Dermis blood vessel endothelial cell (primary cell): ENCODE measurements around the gene P4HA2. TPM values are rescaled to one million over a fixed set of nuclear protein-coding genes. Genes with fewer than 3 reads are reported as not detected.

Source experiments
- DNase-seq: peaks from one replicate; pipeline ENCODE4 v3.0.0; 2010
- total RNA-seq: library from RNA; depleted of rRNA; stranded (reverse); fragments of >200 nt; gene quantifications from 2 replicates; pipeline ENCODE4 v1.2.3, GENCODE V29; 2014

The P4HA2 gene
- total RNA-seq, 1 donor from 2014 or later: 62.8 TPM

DNA sequence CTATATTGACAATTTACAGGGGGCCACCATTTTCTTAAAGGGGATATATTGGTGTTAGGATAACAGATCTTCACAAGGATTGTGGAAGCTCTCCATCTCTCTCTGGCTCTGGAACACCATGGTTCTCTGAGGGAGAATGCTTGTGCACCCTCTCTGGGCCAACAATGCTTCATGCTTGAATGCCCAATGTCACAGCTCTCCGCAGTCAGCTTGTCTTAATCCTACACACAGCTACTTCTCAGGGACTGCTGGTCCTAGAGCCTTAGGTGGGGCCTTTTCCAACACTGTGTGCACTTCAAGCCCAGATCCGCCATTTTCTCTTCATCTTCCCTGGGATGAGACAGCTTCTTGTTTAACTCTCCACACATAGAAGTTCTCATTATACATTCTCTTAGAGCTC is 22.9 kb upstream of the P4HA2 start:
- no peak for DNase-seq

DNA sequence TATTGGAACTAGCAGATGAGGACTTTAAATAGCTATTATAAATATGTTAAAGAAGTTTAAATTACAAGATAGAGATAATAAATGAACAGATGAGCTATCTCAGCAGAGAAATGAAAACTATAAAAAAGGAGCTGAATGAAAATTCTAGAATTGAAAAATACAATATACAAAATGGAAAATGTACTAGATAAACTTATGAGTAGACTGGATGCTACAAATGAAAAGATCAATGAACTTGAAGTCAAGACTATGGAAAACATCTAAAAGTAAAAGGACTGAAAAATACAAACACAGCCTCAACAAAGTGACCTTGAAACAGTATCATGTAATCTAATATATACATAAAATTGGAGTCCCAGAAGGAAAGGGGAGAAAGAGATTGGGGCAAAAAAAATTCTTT is 19.2 kb upstream of the P4HA2 start:
- no peak for DNase-seq

DNA sequence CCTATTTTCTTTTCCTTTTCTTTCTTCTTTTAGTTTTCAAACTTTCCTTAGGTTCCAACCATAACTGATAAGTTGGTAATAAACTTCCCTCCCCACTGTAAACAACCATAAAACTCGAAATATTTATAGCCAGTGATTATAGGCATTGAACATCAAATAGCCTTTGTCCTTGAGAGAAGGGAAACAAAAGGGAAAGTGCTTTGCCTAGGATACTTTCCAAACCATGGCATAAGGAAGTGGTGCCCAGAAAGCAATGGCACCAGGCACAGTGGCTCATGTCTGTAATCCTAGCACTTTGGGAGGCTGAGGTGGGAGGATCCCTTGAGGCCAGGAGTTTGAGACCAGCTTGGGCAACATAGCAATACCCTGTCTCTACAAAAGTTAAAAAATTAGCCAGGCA is 17.9 kb upstream of the P4HA2 start:
- DNase-seq: no peak

DNA sequence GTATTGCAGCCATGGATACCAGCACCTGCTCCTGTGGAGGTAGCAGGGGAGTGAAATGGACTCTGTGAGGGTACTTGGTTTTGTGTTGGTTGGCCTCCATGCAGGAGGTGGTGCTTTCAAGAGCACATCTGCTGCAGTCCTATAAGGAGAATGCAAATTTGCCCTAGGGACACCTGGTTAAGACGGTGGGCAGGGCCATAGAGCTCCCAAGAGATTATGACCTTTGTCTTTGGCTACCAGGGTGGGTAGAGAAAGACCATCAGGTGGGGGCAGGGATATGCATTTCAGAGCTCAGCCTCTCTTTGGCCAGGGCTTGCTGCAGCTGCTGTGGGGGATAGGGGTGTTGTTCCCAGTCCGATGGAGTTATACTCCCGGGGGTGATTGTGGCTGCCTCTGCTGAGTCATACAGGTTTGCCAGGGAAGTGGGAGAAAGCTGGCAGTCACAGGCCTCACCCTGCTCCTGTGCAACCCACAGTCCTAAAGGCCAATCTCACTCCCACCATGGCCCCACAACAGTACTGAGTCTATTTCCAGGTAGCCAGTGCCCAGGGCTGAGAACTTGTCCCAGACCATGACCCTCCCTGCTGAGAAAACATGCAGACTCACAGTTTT is 15.8 kb upstream of the P4HA2 start:
- DNase-seq: no peak

DNA sequence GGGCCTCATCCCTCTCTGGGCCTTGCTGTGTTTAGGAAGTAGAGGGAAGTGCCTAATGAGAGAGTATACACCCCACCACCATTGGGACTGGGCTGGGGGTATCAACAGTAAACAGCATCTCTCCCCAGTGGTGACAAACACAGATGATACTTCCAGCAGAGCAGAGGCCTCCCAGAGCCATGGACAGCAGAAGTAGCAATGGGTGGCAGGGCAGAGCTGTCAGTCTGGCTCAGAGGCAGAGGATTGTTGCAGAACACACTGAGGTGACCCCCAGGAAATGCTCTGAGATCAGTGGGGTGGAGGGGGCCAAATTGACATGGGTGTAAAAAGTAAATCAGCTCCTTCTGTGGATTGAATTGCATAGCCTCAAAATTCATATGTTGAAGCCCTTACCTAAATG is 12.1 kb upstream of the P4HA2 start:
- no peak for DNase-seq

DNA sequence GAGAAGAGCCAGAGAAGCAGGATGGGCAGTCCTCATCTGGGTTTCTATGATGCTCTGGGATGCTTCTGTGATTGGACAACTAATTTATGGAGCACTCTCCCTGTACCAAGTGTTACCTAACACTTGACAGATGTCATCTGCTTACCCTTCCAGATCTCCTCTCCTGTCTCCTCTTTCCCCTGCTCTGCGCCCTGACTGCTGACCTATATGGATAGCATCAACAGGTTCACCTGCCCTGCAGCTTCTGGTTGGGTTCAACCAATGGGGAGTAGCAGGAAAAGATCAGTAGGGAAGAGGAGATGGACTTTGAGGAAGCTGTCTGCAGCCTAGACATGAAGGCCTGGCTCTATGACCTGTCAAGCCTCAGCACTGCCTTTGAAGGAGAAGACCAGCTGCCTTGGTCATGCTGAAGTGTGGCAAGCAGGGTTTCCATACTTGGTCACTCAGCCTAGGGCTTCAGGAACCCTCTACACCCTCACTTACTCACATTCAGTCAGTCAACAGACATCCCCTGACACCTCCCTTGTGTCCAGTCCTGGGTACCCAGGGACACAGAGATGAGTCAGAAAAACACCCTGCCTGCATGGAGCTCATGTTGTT is 11.3 kb upstream of the P4HA2 start:
- no peak for DNase-seq

DNA sequence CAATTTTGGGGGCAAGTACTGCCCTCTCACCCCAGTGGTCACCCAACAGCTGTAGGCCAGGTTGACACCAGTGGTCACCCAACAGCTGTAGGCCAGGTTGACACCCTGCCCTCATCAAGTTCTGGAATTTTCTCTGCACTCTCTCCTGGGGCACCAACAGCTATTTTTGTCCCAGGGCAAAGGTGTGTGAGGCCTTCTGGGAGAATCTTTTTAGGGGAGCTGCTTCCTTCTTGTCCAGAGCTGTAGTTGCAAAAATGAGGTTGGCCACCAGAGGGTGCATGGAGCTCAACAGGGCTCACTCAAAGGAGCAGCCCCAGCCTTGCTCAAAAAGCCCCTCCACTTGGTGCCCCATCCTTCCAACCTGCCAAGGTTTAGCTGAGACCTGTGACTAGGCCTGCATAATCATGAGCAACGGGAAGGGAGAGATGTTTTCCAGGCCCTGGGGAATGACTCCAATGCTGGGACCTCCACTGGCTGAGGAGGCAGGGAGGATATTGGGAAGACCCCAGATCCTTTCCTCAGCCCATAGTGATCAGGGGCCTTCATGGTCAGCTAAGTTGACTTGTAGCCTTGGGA is 10.6 kb upstream of the P4HA2 start:
- DNase-seq: peak; percentile 85

DNA sequence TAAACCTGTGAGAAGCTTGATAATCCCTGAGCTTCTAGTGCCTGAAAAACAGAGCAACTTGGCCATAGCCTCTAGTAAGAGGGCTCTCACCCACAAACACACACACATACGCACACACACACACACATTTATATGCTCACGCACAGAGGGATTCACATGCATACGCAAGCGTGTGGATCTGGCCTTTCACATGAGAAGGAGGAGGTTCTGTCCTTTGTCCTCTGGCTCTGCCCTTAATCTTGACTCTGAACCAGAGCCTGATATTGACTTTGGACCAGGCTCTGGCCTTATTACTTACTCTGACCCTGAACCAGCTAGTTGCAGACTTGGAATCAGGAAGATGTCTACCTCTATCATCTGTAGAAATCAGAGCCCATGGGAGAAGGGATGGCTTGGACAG is 10.0 kb upstream of the P4HA2 start:
- DNase-seq: no peak

DNA sequence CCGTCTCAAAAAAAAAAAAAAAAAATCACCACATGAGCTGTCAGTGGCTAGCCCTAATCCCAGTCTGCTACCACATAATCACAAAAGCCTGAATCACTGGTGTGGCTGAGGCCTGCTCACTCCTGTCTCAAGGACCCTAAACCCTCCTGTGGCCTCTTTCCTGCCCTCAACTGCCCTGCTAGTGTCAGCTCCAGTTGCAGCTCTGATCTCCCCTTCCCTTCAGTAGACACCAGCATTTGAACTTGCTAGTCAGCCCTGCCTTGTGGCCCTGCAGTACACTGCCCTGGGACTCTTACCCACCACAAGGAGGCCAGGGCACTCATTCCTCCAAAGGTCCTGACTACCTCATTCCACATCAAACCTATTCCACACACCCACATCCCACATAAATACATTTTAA is 9.5 kb upstream of the P4HA2 start:
- DNase-seq: no peak

DNA sequence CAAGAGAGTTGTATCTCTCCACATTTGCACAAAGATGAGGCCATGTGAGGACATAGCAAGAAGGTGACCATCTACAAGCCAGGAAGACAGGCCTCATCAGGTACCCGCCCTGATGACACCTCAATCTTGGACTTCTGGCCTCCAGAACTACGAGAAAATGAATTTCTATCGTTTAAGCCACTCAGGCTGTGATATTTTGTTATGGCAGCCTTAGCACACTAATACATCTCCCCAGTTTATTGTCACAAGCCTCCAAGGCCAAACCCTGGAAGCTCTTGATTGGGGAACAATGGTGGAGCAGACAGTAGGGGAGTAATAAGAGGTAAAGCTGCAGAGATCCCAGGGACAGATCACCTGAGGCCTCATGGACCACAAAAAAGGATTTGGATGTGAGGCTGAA is 7.7 kb upstream of the P4HA2 start:
- no peak for DNase-seq

DNA sequence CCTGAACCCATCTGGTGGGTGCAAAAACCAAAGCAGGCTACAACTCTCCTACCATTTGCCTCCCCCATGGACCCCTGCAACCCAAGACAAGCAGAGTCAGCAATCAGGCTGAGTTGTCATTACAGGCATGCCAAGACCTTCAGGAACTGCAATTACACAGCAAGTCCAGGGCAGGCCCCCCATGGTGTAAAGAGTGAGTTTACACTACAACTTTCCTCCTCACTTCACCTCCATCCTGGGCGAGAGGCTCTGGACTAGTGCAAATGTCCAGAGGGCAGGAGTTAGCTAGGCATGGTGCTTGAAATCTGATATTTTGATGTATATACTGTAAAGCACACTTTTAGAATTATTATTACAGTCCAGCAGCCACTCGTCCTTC is 7.0 kb upstream of the P4HA2 start:
- no peak for DNase-seq

DNA sequence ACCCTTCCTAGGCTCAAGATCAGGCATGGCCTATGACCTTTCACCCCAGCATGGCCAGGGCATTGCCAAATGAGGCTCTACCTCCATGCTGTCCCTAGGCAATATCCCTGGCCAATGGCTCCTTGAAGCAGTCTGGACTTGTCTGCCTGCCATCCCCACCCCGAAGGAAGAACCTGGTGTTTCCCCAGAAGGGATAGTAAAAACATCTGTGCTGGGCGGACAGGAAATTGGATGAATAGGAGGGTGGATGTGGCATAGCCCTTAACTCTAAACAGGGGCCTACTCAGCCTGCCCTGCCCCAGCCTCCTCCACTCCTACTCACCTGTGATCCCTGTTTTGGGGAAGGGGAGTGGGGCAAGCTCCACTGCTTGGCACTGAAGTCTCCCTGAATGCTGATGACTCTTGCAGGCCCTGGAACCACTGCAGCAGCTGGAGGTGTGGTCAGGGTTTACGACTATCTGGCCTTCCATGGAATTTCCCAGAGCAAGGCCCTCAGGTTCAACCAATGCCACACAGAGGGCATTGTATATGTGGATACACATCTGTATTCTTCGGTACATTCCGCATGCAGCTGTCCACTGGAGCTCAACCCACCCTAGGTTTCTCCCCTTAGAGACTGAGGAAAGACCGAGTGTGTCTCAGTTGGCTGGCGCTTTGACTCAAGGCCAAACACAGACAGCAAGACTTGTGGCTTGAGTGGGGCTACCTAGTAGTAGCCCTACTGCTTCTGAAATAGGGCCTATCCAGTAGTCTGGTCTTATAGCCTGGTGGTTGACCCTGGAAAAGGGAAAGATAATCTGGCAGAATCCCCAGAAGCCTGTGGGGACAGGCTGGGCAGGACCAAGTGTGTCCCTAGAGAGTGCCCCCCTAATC is 6.4 kb upstream of the P4HA2 start:
- DNase-seq: no peak

DNA sequence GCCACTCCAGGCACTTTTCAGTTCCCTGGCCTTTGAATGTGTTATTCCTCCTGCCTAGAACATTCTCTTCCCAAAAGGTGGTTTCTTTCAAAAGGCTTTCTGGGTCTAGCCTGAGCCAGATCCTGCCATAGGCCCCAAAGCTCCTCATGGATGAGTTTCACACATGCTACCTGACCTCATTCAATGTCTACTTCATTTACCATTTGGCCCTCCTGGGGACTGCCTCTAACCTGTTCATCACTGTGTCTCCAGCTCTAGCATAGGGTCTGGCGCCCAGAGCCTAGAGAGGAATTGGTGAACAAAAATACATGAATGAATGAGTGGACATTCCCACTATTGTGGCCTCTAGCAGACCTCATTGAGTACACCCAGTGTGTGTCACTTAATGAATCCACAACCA is 5.4 kb upstream of the P4HA2 start:
- no peak for DNase-seq

DNA sequence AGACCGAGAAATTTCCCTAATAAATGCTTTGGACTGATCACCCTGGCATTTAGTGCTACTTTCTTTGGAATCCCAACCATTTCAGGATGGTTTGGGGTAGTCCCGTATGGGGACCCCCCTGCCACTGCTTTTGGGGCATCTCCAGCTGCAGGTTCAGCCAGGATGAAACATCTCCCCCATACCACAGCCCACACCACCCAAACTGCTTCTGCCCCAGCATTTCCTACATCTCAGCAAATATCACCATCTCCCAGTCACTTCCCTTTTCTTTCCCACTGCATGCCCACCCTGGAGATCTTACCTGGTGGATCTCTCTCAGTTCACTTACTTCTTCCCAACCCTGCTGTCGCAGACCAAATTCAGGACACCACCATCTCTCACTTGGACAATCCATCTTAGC is 4.8 kb upstream of the P4HA2 start:
- no peak for DNase-seq

DNA sequence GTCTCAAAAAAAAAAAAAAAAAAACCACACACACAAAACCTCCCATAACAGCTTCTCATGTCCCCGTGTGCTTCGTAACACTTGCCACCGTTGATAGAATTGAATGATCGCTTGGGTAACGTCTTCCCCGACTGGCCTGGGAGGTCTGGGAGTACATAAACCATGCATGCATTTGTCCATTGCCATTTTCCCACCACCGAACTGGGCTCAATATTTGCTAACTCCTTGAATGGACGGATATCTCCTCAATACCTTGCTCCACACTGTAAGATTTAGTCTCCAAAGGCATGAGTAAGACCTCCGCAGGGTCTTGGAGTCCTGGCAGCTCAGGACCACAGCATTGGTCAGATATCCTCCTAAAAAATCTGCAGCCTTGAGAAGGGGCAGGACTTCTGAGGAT is 3.2 kb upstream of the P4HA2 start:
- no peak for DNase-seq

DNA sequence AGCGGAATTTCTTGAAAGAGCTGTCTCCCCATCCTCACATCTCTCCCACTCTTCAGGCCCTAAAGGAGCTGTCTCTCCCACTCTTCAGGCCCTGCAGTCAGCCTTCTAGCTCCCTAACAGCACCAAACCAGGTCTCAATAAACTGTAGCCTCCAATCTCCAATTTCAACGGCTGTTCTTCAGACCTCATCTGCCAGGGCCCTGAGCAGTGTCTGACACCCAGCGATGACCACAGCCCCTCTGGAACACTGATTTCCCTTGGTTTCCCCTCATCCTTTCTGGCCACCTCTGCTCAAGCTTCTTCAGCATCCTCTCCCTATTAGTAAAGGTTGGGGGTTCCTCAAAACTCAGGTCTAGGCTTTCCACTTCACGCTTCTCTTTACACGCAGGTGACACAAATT is 1.6 kb upstream of the P4HA2 start:
- no peak for DNase-seq

DNA sequence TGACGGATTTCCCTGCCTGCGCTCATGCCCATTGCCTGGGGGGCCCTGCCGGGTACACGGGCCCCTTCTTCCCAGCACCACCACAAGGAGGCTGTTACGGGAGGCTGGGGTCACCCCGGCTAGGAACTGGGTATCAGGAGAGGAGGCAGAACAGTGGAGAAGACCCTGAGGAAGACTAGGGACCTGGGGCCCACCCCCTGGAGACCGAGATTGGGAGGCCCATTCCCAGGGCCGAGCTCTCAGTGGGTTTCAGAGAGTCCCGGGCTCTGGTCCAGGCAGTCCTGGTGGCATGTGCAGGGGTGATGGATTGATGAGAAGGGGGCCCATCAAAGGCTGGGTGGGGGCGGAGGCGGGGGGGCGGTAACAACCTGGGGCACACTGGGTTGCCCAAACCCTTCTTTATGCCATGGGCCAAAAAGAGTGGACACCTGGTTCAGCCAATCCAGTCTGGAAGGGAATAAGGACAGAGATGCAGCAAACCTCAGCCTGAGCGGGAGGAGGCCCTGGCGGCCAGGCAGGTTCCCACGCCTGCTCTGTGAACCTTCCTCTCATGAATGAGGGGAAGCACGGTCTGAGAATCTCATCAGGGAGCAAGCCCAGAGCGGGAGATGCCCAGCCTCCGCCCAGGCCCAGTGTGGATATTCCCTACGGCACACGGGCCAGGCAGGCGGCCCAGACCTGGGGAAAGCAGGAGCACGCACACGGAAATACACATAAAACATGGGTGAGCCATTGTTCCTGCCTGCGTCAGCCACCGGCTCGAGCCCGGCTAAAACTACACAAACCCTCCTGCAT is 785 bp upstream of the P4HA2 start:
- no peak for DNase-seq

DNA sequence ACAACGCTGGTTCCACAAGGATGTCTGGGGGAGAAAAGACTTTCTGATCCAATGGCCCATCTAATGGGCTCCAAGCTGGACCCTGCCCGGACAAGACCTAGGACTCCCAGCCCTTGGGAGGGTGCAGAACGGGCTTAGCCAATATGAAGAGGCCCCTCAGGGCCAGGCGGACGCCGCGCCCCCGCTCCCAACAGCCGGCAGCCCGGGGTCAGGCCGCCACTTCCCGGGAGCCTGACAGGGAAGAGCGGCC is 493 bp downstream of the P4HA2 start:
- DNase-seq: no peak

DNA sequence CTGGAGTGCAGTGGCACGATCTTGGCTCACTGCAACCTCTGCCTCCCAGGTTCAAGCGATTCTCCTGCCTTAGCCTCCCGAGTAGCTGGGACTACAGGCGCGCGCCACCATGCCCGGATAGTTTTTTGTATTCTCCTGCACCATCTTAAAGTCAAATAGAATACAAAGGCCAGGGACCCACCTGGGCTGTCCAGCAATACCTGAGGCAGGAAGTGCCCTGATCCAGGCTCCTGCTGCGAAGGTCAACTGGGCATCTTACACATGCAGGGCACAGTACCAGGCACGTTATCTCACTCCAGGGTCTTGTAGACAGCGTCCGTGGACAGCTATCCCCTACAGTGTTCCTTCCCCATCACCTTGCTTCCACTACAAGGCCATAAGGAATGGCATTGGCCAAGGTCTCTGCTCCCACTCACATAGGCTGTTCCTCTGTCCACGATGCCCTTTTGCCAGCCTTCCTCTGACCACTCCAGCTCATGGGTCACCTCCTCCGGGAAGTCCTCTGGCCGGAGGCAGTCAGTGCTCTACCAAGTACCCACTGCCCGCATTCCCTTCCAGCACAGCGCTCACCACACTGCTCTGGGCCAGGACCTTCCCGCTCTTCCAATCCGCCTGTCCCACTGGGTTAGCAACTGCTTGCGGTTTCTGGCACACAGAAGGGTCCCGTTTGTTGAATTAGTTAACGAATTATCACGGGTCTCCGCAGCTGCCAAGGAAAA is 978 bp downstream of the P4HA2 start:
- no peak for DNase-seq

DNA sequence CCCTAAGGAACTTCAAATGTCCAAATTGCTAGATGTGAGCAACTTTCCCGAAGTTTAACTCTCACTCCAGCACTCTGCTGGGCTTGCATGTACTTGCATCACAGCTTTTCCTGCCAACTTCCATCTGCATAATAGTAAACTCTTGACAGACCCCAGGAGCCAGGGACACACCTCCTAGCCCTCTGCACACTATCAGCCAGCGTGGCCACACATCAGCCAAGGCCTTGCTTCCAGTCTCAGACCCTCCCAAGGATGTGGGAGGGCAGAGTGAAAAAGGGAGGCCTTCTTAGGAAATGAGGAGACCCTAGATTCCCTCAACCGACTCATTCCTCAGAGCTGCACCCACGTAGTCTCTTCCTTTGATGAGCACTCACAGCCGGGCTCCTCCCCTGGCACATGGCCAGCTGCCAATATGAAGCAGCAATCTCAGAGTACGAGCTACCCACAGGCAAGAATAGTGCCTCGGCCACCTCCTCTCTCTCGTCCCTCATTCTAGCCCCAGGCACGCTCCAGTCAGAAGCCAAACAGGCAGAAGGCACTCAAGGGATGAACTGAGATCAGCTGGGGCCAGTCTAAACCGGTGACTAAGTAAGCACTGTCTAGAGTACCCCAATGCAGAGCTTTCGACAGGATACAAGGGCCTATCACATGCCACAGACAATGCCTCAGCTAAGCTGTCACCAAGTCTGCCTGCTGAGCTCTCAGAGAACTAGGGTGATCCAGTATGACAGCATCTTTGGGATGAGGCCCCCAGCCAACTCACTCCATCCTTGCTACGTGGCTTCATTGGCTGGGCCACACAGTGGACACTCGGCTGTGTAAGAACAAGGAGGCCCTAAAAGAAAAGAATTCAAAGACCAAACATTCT is 2.3 kb downstream of the P4HA2 start:
- peak; percentile 32 for DNase-seq

DNA sequence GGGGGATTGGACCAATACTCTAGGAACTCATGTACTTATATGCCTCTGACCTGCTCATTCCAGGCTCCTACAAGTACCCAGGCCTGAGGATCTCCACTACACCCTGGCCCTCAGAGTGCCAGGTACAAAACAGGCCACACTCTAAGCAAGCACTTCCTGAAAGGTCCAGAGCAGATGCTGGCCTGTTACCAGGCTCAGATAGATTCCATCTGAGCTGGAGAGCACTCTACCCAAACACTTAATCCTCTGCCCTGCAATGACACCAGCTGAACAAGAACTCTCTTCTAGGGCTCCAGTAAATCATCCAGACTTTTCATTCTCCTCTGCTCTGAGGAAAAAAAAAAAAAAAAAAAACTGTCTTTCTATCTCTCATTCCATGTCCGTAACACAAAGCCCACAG is 2.9 kb downstream of the P4HA2 start:
- no peak for DNase-seq

DNA sequence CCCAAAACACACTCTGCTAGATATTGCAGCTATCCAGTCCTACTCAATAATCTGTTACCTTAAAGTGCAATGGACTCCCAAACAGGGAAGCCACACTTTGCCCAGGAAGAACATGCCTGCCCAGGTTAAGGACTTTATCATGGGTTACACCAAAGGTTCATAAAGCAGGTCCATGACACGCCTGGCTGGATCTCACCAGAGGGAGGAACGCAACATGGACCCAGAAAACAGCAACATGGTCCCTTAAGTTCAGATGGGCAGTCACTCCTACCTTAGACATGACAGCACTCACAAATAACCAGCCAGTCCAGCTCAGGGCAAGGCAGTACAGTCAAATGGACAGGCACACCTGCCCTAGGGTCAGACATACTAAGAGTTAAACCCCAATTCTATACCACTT is 3.8 kb downstream of the P4HA2 start:
- DNase-seq: no peak
